HepG2 (cell line): ENCODE results near the gene CAMK2G. TPM values are rescaled to one million over a fixed set of nuclear protein-coding genes. Genes with fewer than 3 reads are reported as not detected.

Source experiments
- ATAC-seq: fragments of 200-7000 bp; cut with Tn5 transposase; 3 replicates; pipeline ENCODE4 v1.9.1; 2020; ENCODE audit warnings: mild to moderate bottlenecking, moderate library complexity
- BruUV-seq: library from RNA; stranded (reverse); fragments of 400-500 nt; replicated peaks from 2 replicates; lab custom pipeline; 2021; lab: Mats Ljungman, UMichigan
- CTCF ChIA-PET: fragments of 300-600 bp; formaldehyde crosslinking; extraction: SDS; loops from one replicate; lab custom pipeline; 2021; ENCODE audit warnings: low total read pairs, inconsistent platforms, low intra/inter-chr PET ratio; lab: Yijun Ruan, JAX
- POLR2A ChIA-PET: fragments of 350-600 bp; sonication (Branson Sonifier 250); formaldehyde crosslinking; loops from one replicate; lab custom pipeline; 2020; ENCODE audit warnings: antibody characterized with exemption, inconsistent platforms; lab: Yijun Ruan, JAX
- DNase-seq: peaks from one replicate; pipeline ENCODE4 v3.0.0-alpha.2; 2015; ENCODE audit warnings: low spot score
- FAIRE-seq: peaks from 3 replicates; lab custom pipeline; 2011; peaks lifted over from hg19 to GRCh38; lab: Jason Lieb, UNC
- H2AFZ ChIP-seq: one replicate; pipeline ENCODE4 v1.6.1; 2011; ENCODE audit warnings: low read length, inconsistent platforms
- H3K27ac ChIP-seq: fragments of 300-600 bp; 3 replicates; pipeline ENCODE4 v1.8.0; 2011; ENCODE audit warnings: mixed run types, mild to moderate bottlenecking, mixed read lengths, low read length, inconsistent platforms; ENCODE audit not compliant: insufficient read depth; ENCODE audit errors: extremely low read length
- H3K27me3 ChIP-seq, 2 experiments: fragments of 200-600 bp in 1 of 2; 2 replicates in 1 of 2; 3 replicates in 1 of 2; pipeline versions ENCODE4 v1.6.0 to v1.8.0; 2011; ENCODE audit warnings: low read length in 2 of 2, mild to moderate bottlenecking in 2 of 2, moderate library complexity in 2 of 2, inconsistent platforms in 1 of 2; ENCODE audit not compliant: insufficient read depth in 2 of 2, control insufficient read depth in 1 of 2
- H3K36me3 ChIP-seq, 2 experiments: fragments of 200-600 bp in 1 of 2; replicated peaks in 1 of 2; 2 replicates in 1 of 2; 3 replicates in 1 of 2; pipeline versions ENCODE4 v1.5.1 to v1.8.0; 2011; ENCODE audit warnings: low read length in 2 of 2, inconsistent platforms in 1 of 2; ENCODE audit not compliant: insufficient read depth in 2 of 2, control insufficient read depth in 1 of 2
- H3K4me1 ChIP-seq: 2 replicates; pipeline ENCODE4 v1.5.1; 2012; ENCODE audit warnings: low read length, inconsistent platforms; ENCODE audit not compliant: insufficient read depth
- H3K4me2 ChIP-seq: 2 replicates; pipeline ENCODE4 v1.6.0; 2011; ENCODE audit warnings: low read depth, low read length, inconsistent platforms
- H3K4me3 ChIP-seq, 3 experiments: fragments of 200-600 bp in 1 of 3; sonication (generic), shearing (Covaris generic) in 1 of 3; replicated peaks in 1 of 3; 2 replicates each; pipeline ENCODE4 v1.5.1; 2011 to 2016; ENCODE audit warnings: low read length in 3 of 3, inconsistent platforms in 2 of 3, low read depth in 2 of 3, mild to moderate bottlenecking in 2 of 3, control low read depth in 1 of 3, mixed read lengths in 1 of 3; ENCODE audit not compliant: insufficient read depth in 1 of 3
- H3K79me2 ChIP-seq: one replicate; pipeline ENCODE4 v1.6.1; 2011; ENCODE audit warnings: low read length, inconsistent platforms; ENCODE audit not compliant: insufficient read depth
- H3K9ac ChIP-seq: 2 replicates; pipeline ENCODE4 v1.6.0; 2011; ENCODE audit warnings: mild to moderate bottlenecking, low read depth, low read length, inconsistent platforms; ENCODE audit not compliant: insufficient read depth
- H3K9me3 ChIP-seq: 2 replicates; pipeline ENCODE4 v1.5.1; 2012; ENCODE audit warnings: mild to moderate bottlenecking, low read length
- H4K20me1 ChIP-seq: 2 replicates; pipeline ENCODE4 v1.6.0; 2011; ENCODE audit warnings: inconsistent platforms, mild to moderate bottlenecking, low read length, moderate library complexity; ENCODE audit not compliant: insufficient read depth
- AGO2 ChIP-seq: fragments of 200-400 bp; formaldehyde crosslinking; optimal IDR thresholded peaks from 2 replicates; pipeline ENCODE3; 2017; ENCODE audit warnings: mild to moderate bottlenecking, low read depth, low read length, moderate library complexity
- ARID2 ChIP-seq: sonication (generic); formaldehyde crosslinking; IDR thresholded peaks from 2 replicates; pipeline ENCODE4 v1.8.1; 2022; ENCODE audit warnings: mild to moderate bottlenecking, missing genetic modification reagents, borderline replicate concordance
- ATF3 ChIP-seq: sonication (generic); formaldehyde crosslinking; IDR thresholded peaks from 2 replicates; pipeline ENCODE4 v1.4.0; 2020; ENCODE audit warnings: missing genetic modification reagents
- GATAD2A ChIP-seq: IDR thresholded peaks from 2 replicates; pipeline ENCODE4 v1.6.1; 2016
- PITX1 ChIP-seq: sonication (generic); formaldehyde crosslinking; IDR thresholded peaks from 2 replicates; pipeline ENCODE4 v1.5.1; 2020; ENCODE audit warnings: mild to moderate bottlenecking, missing genetic modification reagents
- POLR2A ChIP-seq, 2 experiments: IDR thresholded peaks; 2 replicates each; pipeline ENCODE4 v1.6.1; 2011; ENCODE audit warnings: low read depth in 2 of 2, low read length in 2 of 2, mild to moderate bottlenecking in 1 of 2, moderate library complexity in 1 of 2; ENCODE audit not compliant: insufficient read depth in 1 of 2
- ZNF256 ChIP-seq: sonication (generic); formaldehyde crosslinking; conservative IDR thresholded peaks from 2 replicates; pipeline ENCODE4 v1.4.0; 2020; ENCODE audit warnings: missing genetic modification reagents
- ZNF562 ChIP-seq: sonication (generic); formaldehyde crosslinking; IDR thresholded peaks from 2 replicates; pipeline ENCODE4 v1.8.0; 2022; ENCODE audit warnings: missing genetic modification reagents, borderline replicate concordance
- WGBS: methylation state at CpG from one replicate; pipeline ENCODE4 v1.1.6; 2017; ENCODE audit warnings: low lambda C conversion rate; 5-methylcytosine and 5-hydroxymethylcytosine counted together
- in situ Hi-C: cut with HindIII; loops from 2 replicates; pipeline ENCODE4 v1.10.0; 2017; ENCODE audit warnings: low pct_unique_long_range_greater_than_20kb; ENCODE audit not compliant: extremely low pct_ligation_motif_present
- intact Hi-C: fragments of 100-400 bp; cut with micrococcal nuclease; formaldehyde crosslinking; loops from one replicate; pipeline ENCODE4 v1.10.0; 2022; ENCODE audit not compliant: unreplicated experiment
- polyA plus RNA-seq, 8 experiments: library from polyadenylated mRNA; depleted of rRNA in 3 of 8; stranded (reverse) in 7 of 8; unstranded in 1 of 8; fragments of >200 nt; fragmentation: Illumina TruSeq in 4 of 8; extraction: Trizol in 4 of 8; gene quantifications; 2 replicates each; pipeline versions ENCODE4 v1.2.1 to v1.2.3, GENCODE V29; 2011 to 2016; ENCODE audit warnings: low read depth in 4 of 8, missing spikeins in 1 of 8, mixed read lengths in 1 of 8; ENCODE audit not compliant: insufficient read depth in 1 of 8
- total RNA-seq, 5 experiments: library from RNA; depleted of rRNA; stranded (reverse); fragments of >200 nt; fragmentation: Illumina TruSeq; extraction: Trizol; gene quantifications; 2 replicates each; pipeline ENCODE4 v1.2.3, GENCODE V29; 2016; ENCODE audit warnings: low read depth in 1 of 5

Gene CAMK2G
- total and polyA plus RNA-seq, 2 of the 13 experiments (the other 11 are each of a cell fraction or from before 2014, with no cell fraction given) = 15.9 to 18.8 TPM

GRCh38 chr10:73798927-73799560, 75.3 kb downstream of the CAMK2G start (continued):
- no peak for TF ChIP-seq ZNF562 (CRISPR knock-in tag)
- TF ChIP-seq ARID2 = no peak
- no peak for TF ChIP-seq ATF3 (CRISPR knock-in tag)
- TF ChIP-seq PITX1 (CRISPR knock-in tag) = no peak
- peak; percentile 90 for TF ChIP-seq AGO2

GRCh38 chr10:73798087-73798486, 76.3 kb downstream of the CAMK2G start:
- intact Hi-C loops (no loop called here), in situ Hi-C loops (no loop called here)
- Histone ChIP-seq H3K9me3 (no peaks in the 10 kb centered on the region), H3K9ac (no peak overlapping the region), H3K79me2 (no peaks in the 10 kb centered on the region), H3K4me2 (no peak overlapping the region), H3K36me3 (peaks cover 31 to 80% of the 10 kb centered on the region in 2 experiments), H3K4me3 (no peak overlapping the region), H3K27me3 (no peaks in the 10 kb centered on the region), H3K4me1 (no peaks in the 10 kb centered on the region), H2AFZ (no peak overlapping the region), H4K20me1 (no peaks in the 10 kb centered on the region; the same call in 1 of the 2 replicates), H3K27ac (no peak overlapping the region)
- TF ChIP-seq POLR2A (IDR thresholded peaks at IDR 0.05; ENCODE audit: insufficient read depth in 1 of 2, low read depth in 2 of 2, low read length in 2 of 2) (peak in 1 of 2 experiments; percentile 37; a peak in 1 of 4 replicates), ZNF256 (CRISPR knock-in tag) (no peak), GATAD2A (CRISPR knock-in tag) (no peak)
- 100% methylated on average over 2 of the region's 6 CpGs for WGBS
- BruUV-seq = no TSS peak
- DNase-seq (no peak), ATAC-seq (no peak), FAIRE-seq (no peak)
- ChIA-PET POLR2A (interaction anchor here (0.7 to 1.1 kb wide), 2 partner anchors 10 to 42 kb away, joined by 3 read pairs; no protein-coding TSS in a partner anchor), CTCF (no interaction called here)
